HepG2 (cell line): ENCODE results near the gene SAMD4A. TPM values are rescaled to one million over a fixed set of nuclear protein-coding genes. Genes with fewer than 3 reads are reported as not detected.
A peak's percentile ranks its signal among the peaks of the same experiment; 100 is the strongest.

Experiments used
- BCL6 ChIP-seq: IDR thresholded peaks from 2 replicates; pipeline ENCODE4 v1.6.1; 2016; ENCODE audit warnings: missing genetic modification reagents, missing compliant biosample characterization
- ELF3 ChIP-seq: IDR thresholded peaks from 2 replicates; pipeline ENCODE4 v1.6.1; 2016; ENCODE audit warnings: missing genetic modification reagents, missing compliant biosample characterization
- EP300 ChIP-seq, 3 experiments: sonication (generic) in 1 of 3; formaldehyde crosslinking in 1 of 3; IDR thresholded peaks; 2 replicates each; pipeline versions ENCODE4 v1.5.1 to v1.6.1; 2011 to 2020; ENCODE audit warnings: low read depth in 2 of 3, low read length in 2 of 3, borderline replicate concordance in 1 of 3, improper control_type of control experiment in 1 of 3, mild to moderate bottlenecking in 1 of 3, missing genetic modification reagents in 1 of 3, moderate library complexity in 1 of 3
- ETV5 ChIP-seq: IDR thresholded peaks from 2 replicates; pipeline ENCODE4 v1.6.1; 2018; ENCODE audit warnings: missing biosample characterization, missing genetic modification reagents, inconsistent platforms, borderline replicate concordance
- FOSL1 ChIP-seq: sonication (generic); formaldehyde crosslinking; IDR thresholded peaks from 2 replicates; pipeline ENCODE4 v1.9.0; 2021; ENCODE audit warnings: missing genetic modification reagents, borderline replicate concordance
- KDM2A ChIP-seq: sonication (generic); formaldehyde crosslinking; IDR thresholded peaks from 2 replicates; pipeline ENCODE4 v1.4.0; 2020; ENCODE audit warnings: low read depth, missing genetic modification reagents, borderline replicate concordance
- MED8 ChIP-seq: sonication (generic); formaldehyde crosslinking; IDR thresholded peaks from 2 replicates; pipeline ENCODE4 v1.8.1; 2023; ENCODE audit warnings: mild to moderate bottlenecking, missing genetic modification reagents; ENCODE audit not compliant: insufficient replicate concordance
- NKX3-1 ChIP-seq: sonication (generic); formaldehyde crosslinking; IDR thresholded peaks from 2 replicates; pipeline ENCODE4 v1.5.0; 2020; ENCODE audit warnings: missing genetic modification reagents
- NR2F6 ChIP-seq, 2 experiments: IDR thresholded peaks; 2 replicates each; pipeline ENCODE4 v1.6.1; 2016; ENCODE audit warnings: antibody characterized with exemption in 1 of 2, mild to moderate bottlenecking in 1 of 2
- RCOR2 ChIP-seq: IDR thresholded peaks from 2 replicates; pipeline ENCODE4 v1.6.1; 2016; ENCODE audit warnings: missing biosample characterization, missing genetic modification reagents
- RORA ChIP-seq: sonication (generic); formaldehyde crosslinking; IDR thresholded peaks from 2 replicates; pipeline ENCODE4 v1.5.0; 2020; ENCODE audit warnings: mild to moderate bottlenecking, missing genetic modification reagents, moderate library complexity
- RXRA ChIP-seq: sonication (generic); formaldehyde crosslinking; IDR thresholded peaks from 2 replicates; pipeline ENCODE4 v1.5.1; 2020; ENCODE audit warnings: missing genetic modification reagents
- SRF ChIP-seq: IDR thresholded peaks from 2 replicates; pipeline ENCODE4 v1.6.1; 2011; ENCODE audit warnings: mild to moderate bottlenecking, low read depth, low read length, moderate library complexity
- ZC3H13 ChIP-seq: sonication (generic); formaldehyde crosslinking; IDR thresholded peaks from 2 replicates; pipeline ENCODE4 v1.8.1; 2023; ENCODE audit warnings: mild to moderate bottlenecking, missing genetic modification reagents, moderate library complexity
- ZC3H4 ChIP-seq: sonication (generic); formaldehyde crosslinking; IDR thresholded peaks from 2 replicates; pipeline ENCODE4 v1.4.0; 2020; ENCODE audit warnings: missing genetic modification reagents, borderline replicate concordance
- ZNF180 ChIP-seq: sonication (generic); formaldehyde crosslinking; IDR thresholded peaks from 2 replicates; pipeline ENCODE4 v1.4.0; 2020; ENCODE audit warnings: low read depth, missing genetic modification reagents, borderline replicate concordance
- ZSCAN9 ChIP-seq: IDR thresholded peaks from 2 replicates; pipeline ENCODE4 v1.6.1; 2016; ENCODE audit warnings: borderline replicate concordance
- polyA plus RNA-seq, 8 experiments: library from polyadenylated mRNA; depleted of rRNA in 3 of 8; stranded (reverse) in 7 of 8; unstranded in 1 of 8; fragments of >200 nt; fragmentation: Illumina TruSeq in 4 of 8; extraction: Trizol in 4 of 8; gene quantifications; 2 replicates each; pipeline versions ENCODE4 v1.2.1 to v1.2.3, GENCODE V29; 2011 to 2016; ENCODE audit warnings: low read depth in 4 of 8, missing spikeins in 1 of 8, mixed read lengths in 1 of 8; ENCODE audit not compliant: insufficient read depth in 1 of 8
- total RNA-seq, 5 experiments: library from RNA; depleted of rRNA; stranded (reverse); fragments of >200 nt; fragmentation: Illumina TruSeq; extraction: Trizol; gene quantifications; 2 replicates each; pipeline ENCODE4 v1.2.3, GENCODE V29; 2016; ENCODE audit warnings: low read depth in 1 of 5
- TF ChIP-seq, protein P1 (sequence below): sonication (generic); formaldehyde crosslinking; IDR thresholded peaks from 2 replicates; pipeline ENCODE4 v1.9.0; 2021; ENCODE audit warnings: missing genetic modification reagents, borderline replicate concordance
- TF ChIP-seq, protein P2 (sequence below): sonication (generic); formaldehyde crosslinking; IDR thresholded peaks from 2 replicates; pipeline ENCODE4 v1.5.1; 2020; ENCODE audit warnings: mild to moderate bottlenecking, missing genetic modification reagents, borderline replicate concordance
- TF ChIP-seq, protein P3 (sequence below): sonication (generic); formaldehyde crosslinking; IDR thresholded peaks from 2 replicates; pipeline ENCODE4 v1.8.0; 2023; ENCODE audit warnings: mild to moderate bottlenecking, missing genetic modification reagents

SAMD4A gene
- total and polyA plus RNA-seq, 2 of the 13 experiments (the other 11 are each of a cell fraction or from before 2014, with no cell fraction given): 11.8 to 13.0 TPM

DNA sequence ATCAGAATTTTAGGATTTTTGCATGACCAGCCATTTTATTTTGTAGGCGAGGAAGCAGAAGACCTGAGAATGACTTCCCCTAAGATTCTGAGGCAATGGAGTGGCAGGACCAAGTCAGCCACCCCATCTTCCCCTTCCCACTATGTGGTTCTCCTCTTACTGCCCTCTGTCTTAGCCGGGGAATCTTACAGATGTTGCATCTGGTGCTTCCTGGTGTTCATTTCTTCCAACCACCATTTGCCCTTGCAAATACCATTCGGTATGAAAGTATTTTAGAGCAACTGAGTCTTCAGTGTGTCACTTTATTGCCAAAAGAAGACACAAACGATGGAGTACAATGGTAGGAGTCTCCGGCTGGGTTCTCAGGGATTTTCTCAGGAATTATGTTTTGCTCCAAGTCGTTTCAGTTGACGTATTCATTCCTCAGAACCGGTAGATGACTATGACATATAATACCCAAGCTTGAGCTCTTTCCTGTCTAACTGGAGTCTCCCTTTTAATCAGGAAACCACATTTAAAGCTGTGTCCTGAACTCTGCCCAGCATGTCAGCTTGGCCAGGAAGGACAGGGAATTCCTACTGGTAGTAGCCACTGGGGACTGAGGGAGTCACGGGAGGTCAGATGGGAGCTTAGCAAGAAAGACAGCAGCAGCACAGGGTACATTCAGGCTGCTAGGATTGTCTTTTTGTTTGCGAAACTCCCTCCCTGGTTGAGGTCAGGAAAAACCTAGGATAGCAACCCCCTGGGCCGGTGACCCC, 87.0 kb downstream of the SAMD4A start (continued):
- TF ChIP-seq FOSL1 (no peak), BCL6 (peak; percentile 68), RXRA (CRISPR knock-in tag) (peak; percentile 90; the same call in 1 of the 2 replicates), RCOR2 (CRISPR knock-in tag) (no peak), ZC3H4 (CRISPR knock-in tag) (no peak), RORA (CRISPR knock-in tag) (no peak), ELF3 (CRISPR knock-in tag) (peak; percentile 76), ETV5 (CRISPR knock-in tag) (peak; percentile 74; the same call in 1 of the 2 replicates), ZSCAN9 (peak; percentile 35; the same call in 1 of the 2 replicates), NKX3-1 (no peak), EP300 (IDR thresholded peaks at IDR 0.05; ENCODE audit: low read depth in 2 of 2, low read length in 2 of 2) (peak in 1 of 2 experiments; percentile 50; a peak in 2 of 4 replicates), EP300 (CRISPR knock-in tag; IDR thresholded peaks at IDR 0.05; ENCODE audit: borderline replicate concordance) (no peak), SRF (no peak), KDM2A (CRISPR knock-in tag) (no peak), NR2F6 (IDR thresholded peaks at IDR 0.05) (peak; percentile 81), NR2F6 (CRISPR knock-in tag; IDR thresholded peaks at IDR 0.05) (peak; percentile 87), ZNF180 (CRISPR knock-in tag) (no peak), ZC3H13 (CRISPR knock-in tag) (no peak), MED8 (CRISPR knock-in tag) (peak; percentile 21)
- TF ChIP-seq, protein P1, sequence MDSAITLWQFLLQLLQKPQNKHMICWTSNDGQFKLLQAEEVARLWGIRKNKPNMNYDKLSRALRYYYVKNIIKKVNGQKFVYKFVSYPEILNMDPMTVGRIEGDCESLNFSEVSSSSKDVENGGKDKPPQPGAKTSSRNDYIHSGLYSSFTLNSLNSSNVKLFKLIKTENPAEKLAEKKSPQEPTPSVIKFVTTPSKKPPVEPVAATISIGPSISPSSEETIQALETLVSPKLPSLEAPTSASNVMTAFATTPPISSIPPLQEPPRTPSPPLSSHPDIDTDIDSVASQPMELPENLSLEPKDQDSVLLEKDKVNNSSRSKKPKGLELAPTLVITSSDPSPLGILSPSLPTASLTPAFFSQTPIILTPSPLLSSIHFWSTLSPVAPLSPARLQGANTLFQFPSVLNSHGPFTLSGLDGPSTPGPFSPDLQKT (CRISPR knock-in tag): no peak
- TF ChIP-seq, protein P2, sequence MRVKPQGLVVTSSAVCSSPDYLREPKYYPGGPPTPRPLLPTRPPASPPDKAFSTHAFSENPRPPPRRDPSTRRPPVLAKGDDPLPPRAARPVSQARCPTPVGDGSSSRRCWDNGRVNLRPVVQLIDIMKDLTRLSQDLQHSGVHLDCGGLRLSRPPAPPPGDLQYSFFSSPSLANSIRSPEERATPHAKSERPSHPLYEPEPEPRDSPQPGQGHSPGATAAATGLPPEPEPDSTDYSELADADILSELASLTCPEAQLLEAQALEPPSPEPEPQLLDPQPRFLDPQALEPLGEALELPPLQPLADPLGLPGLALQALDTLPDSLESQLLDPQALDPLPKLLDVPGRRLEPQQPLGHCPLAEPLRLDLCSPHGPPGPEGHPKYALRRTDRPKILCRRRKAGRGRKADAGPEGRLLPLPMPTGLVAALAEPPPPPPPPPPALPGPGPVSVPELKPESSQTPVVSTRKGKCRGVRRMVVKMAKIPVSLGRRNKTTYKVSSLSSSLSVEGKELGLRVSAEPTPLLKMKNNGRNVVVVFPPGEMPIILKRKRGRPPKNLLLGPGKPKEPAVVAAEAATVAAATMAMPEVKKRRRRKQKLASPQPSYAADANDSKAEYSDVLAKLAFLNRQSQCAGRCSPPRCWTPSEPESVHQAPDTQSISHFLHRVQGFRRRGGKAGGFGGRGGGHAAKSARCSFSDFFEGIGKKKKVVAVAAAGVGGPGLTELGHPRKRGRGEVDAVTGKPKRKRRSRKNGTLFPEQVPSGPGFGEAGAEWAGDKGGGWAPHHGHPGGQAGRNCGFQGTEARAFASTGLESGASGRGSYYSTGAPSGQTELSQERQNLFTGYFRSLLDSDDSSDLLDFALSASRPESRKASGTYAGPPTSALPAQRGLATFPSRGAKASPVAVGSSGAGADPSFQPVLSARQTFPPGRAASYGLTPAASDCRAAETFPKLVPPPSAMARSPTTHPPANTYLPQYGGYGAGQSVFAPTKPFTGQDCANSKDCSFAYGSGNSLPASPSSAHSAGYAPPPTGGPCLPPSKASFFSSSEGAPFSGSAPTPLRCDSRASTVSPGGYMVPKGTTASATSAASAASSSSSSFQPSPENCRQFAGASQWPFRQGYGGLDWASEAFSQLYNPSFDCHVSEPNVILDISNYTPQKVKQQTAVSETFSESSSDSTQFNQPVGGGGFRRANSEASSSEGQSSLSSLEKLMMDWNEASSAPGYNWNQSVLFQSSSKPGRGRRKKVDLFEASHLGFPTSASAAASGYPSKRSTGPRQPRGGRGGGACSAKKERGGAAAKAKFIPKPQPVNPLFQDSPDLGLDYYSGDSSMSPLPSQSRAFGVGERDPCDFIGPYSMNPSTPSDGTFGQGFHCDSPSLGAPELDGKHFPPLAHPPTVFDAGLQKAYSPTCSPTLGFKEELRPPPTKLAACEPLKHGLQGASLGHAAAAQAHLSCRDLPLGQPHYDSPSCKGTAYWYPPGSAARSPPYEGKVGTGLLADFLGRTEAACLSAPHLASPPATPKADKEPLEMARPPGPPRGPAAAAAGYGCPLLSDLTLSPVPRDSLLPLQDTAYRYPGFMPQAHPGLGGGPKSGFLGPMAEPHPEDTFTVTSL (CRISPR knock-in tag): peak; percentile 52; the same call in 1 of the 2 replicates
- TF ChIP-seq, protein P3, sequence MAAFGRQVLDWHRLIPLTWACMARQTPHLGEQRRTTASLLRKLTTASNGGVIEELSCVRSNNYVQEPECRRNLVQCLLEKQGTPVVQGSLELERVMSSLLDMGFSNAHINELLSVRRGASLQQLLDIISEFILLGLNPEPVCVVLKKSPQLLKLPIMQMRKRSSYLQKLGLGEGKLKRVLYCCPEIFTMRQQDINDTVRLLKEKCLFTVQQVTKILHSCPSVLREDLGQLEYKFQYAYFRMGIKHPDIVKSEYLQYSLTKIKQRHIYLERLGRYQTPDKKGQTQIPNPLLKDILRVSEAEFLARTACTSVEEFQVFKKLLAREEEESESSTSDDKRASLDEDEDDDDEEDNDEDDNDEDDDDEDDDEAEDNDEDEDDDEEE (CRISPR knock-in tag): no peak
